Activated naive CD4-positive, alpha-beta T cell treated with anti-CD3 and anti-CD28 coated beads, Interleukin-2, amount 50 U/mL, for 24 hours (primary cell): Measurements from ENCODE around the gene ATG16L1.

ENCODE experiments used
- H3K27ac Mint-ChIP-seq: one replicate; pipeline ENCODE4 v1.8.0; 2021; ENCODE audit warnings: mild to moderate bottlenecking, mixed read lengths
- H3K27me3 Mint-ChIP-seq: one replicate; pipeline ENCODE4 v1.8.0; 2021; ENCODE audit warnings: mixed read lengths
- H3K36me3 Mint-ChIP-seq: one replicate; pipeline ENCODE4 v1.8.0; 2021; ENCODE audit warnings: mixed read lengths
- H3K4me1 Mint-ChIP-seq: one replicate; pipeline ENCODE4 v1.8.0; 2021; ENCODE audit warnings: mixed read lengths
- H3K4me3 Mint-ChIP-seq: one replicate; pipeline ENCODE4 v1.8.0; 2021; ENCODE audit warnings: mild to moderate bottlenecking, mixed read lengths
- H3K9me3 Mint-ChIP-seq: one replicate; pipeline ENCODE4 v1.8.0; 2021; ENCODE audit warnings: mixed read lengths

The ATG16L1 gene

DNA sequence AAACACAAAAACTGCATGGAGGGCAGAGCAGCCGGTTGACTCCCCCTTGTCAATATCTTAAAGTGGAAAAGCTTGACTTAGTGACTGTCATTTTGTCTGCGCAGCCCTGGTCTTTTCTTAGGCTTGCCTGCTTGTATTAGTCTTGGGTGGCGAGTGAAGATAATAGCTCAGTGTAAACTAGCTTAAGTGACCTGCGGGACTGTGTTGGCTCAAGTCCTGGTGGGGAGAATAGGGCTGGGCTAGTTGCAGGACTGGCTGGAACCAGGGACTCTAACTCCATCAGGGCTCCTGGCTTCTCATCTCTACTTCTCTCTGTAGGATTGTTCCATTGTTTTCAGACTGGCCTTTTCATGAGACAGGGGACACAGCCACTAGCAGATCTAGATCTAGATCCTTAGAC lies 8.1 kb upstream of the ATG16L1 start:
- Mint-ChIP-seq H3K36me3 (no peaks in the 10 kb centered on the region), H3K4me1 (peaks cover 72% of the 10 kb centered on the region), H3K27ac (peak overlapping the region; percentile 55), H3K27me3 (no peaks in the 10 kb centered on the region), H3K4me3 (no peak overlapping the region), H3K9me3 (no peaks in the 10 kb centered on the region)

DNA sequence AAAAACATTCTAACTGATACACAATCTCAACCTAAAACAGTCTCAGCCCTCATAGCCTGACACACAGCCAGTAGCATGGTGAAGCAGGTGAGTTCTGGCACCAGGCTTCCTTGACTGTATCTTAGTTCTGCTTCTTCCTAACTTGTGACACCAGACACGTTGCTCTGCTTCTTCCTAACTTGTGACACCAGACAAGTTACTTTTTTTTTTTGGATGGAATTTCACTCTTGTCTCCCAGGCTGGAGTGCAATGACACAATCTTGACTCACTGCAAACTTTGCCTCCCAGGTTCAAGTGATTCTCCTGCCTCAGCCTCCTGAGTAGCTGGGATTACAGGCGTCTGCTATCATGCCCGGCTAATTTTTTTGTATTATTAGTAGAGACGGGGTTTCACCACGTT lies 6.7 kb upstream of the ATG16L1 start:
- peak overlapping the region; percentile 81 for H3K27ac Mint-ChIP-seq
- H3K4me1 Mint-ChIP-seq = peaks cover 69% of the 10 kb centered on the region
- no peaks in the 10 kb centered on the region for H3K27me3 Mint-ChIP-seq

DNA sequence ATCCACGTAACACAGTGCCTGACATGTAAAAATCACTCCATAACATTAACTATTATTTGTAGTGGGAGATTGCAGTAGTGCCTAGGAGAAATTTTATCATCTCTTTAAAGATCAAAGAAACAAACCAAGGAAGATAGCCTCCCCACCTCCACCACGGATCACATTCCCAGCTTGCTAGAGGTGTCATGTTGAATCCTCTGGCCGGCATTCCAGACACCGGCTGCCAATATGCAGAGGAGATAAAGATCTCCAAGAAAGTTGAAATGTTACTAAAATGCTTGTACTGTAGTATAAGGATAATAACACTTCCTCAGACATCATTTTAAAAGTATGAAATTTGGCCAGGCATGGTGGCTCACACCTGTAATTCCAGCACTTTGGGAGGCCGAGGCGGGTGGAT lies 6.1 kb upstream of the ATG16L1 start:
- no peaks in the 10 kb centered on the region for H3K9me3 Mint-ChIP-seq
- no peaks in the 10 kb centered on the region for H3K27me3 Mint-ChIP-seq
- peak overlapping the region; percentile 70 for H3K27ac Mint-ChIP-seq
- no peak overlapping the region for H3K4me3 Mint-ChIP-seq
- no peaks in the 10 kb centered on the region for H3K36me3 Mint-ChIP-seq
- peaks cover 71% of the 10 kb centered on the region for H3K4me1 Mint-ChIP-seq

More for the DNA sequence above, 6.7 kb upstream of the ATG16L1 start:
- Mint-ChIP-seq H3K9me3 (no peaks in the 10 kb centered on the region), H3K36me3 (no peaks in the 10 kb centered on the region), H3K4me3 (no peak overlapping the region)

DNA sequence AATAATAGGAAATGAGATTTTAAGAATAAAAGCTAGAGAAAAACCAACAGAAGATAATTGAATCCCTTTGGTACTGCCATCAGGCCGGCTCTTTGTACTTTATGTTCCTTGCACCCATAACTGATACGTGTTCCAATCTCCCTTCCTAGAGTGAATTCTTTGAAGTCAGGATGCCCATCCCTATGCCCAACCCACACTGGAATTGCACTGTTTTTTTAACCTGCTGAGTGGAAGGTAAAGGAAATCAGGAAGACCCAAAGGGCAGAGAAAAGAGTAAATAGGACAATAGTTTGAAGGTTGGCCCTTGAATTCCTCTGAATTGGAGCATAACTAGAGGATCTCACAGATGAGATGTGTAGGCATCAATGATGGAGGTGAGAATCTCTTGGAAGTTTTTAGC lies 4.4 kb upstream of the ATG16L1 start:
- H3K27ac Mint-ChIP-seq = peak overlapping the region; percentile 98
- H3K27me3 Mint-ChIP-seq = no peaks in the 10 kb centered on the region
- H3K4me3 Mint-ChIP-seq = peak overlapping the region; percentile 75
- peaks cover 65% of the 10 kb centered on the region for H3K4me1 Mint-ChIP-seq
- H3K9me3 Mint-ChIP-seq = no peaks in the 10 kb centered on the region
- no peaks in the 10 kb centered on the region for H3K36me3 Mint-ChIP-seq

DNA sequence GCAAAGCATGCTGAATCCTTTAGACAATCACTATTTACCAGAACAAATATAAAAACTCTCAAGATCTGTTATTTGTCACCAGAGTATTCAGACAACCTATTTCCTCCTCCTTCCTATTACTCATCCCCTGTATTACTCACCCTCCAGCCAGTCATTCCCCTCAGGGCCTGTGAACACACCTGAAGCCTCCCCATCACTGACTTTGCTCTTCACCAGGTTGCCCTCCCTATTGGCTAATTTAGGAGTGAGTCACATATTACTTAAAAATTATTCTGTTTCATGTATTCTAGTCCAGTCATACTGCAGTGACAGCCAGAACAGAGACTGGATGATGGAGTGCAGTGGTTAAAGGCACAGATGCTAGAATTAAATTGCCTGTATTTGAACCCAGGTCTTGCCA lies 3.7 kb upstream of the ATG16L1 start:
- Mint-ChIP-seq H3K4me3 (peak overlapping the region; percentile 75), H3K27ac (peak overlapping the region; percentile 98)

DNA sequence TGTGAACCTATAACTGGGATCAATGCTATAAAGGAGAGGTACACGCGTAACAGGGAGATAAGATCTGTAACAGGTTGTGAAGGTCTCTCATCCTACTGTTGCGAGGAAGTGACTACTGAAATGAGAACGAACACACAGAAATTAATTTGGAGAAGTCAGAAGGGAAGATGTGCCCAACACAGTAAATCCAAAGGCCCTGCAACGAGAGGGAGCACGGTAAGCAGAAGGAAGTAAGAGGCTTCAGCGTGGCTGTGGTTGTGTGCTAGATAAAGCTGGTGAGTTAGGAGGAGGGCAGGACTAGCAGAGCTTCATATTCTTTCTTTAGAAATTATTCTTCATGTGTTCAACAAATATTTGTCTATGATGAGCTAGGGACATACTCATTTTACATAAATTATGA lies 2.5 kb upstream of the ATG16L1 start:
- Mint-ChIP-seq H3K27ac (peak overlapping the region; percentile 85), H3K4me1 (peaks cover 66% of the 10 kb centered on the region), H3K9me3 (no peaks in the 10 kb centered on the region), H3K27me3 (no peaks in the 10 kb centered on the region), H3K4me3 (peak overlapping the region; percentile 8), H3K36me3 (peaks cover 2% of the 10 kb centered on the region)

More for the DNA sequence above, 3.7 kb upstream of the ATG16L1 start:
- peaks cover 62% of the 10 kb centered on the region for H3K4me1 Mint-ChIP-seq
- no peaks in the 10 kb centered on the region for H3K27me3 Mint-ChIP-seq
- H3K36me3 Mint-ChIP-seq = no peaks in the 10 kb centered on the region
- no peaks in the 10 kb centered on the region for H3K9me3 Mint-ChIP-seq

DNA sequence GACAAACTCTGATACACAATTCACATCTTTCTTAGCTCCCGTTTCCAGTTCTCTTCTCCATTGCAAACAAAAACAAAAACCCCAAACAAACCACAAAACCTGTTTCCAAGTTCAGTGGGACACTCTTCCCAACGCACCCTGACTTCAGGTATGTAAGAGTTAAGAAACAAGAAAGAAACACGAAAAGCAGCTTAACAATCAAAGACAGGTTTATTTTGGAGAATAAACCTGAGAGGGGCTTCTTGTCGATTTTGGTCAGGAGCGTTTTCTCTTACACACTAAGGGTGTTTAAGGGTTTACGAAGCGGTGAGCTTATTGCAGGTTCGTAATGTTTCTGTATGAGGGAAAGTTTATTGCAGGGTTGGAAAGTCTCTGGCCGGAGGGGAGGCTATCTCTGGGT lies 905 bp upstream of the ATG16L1 start:
- H3K4me1 Mint-ChIP-seq = peaks cover 68% of the 10 kb centered on the region
- H3K27ac Mint-ChIP-seq = peak overlapping the region; percentile 96
- peaks cover 2% of the 10 kb centered on the region for H3K36me3 Mint-ChIP-seq
- no peaks in the 10 kb centered on the region for H3K9me3 Mint-ChIP-seq
- H3K4me3 Mint-ChIP-seq = peak overlapping the region; percentile 96
- no peaks in the 10 kb centered on the region for H3K27me3 Mint-ChIP-seq

DNA sequence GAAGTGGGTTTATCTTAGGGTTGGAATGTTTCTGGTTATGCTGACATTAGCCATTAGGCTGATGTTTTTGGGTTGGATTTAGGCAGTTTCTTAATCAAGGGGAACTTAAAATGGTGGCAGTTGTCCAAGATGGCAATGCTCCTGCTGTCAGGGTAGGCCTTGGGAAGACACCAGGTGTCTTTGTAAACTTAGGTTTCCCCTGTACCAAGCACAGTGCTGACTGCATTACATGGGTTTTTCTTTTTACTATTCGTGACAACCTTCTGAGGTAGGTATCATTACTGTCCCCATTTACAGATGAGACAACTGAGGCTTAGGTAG lies 528 bp upstream of the ATG16L1 start:
- H3K4me3 Mint-ChIP-seq = peak overlapping the region; percentile 96
- peaks cover 2% of the 10 kb centered on the region for H3K36me3 Mint-ChIP-seq
- H3K27ac Mint-ChIP-seq = peak overlapping the region; percentile 96
- H3K4me1 Mint-ChIP-seq = peaks cover 72% of the 10 kb centered on the region
- H3K9me3 Mint-ChIP-seq = no peaks in the 10 kb centered on the region
- no peaks in the 10 kb centered on the region for H3K27me3 Mint-ChIP-seq

DNA sequence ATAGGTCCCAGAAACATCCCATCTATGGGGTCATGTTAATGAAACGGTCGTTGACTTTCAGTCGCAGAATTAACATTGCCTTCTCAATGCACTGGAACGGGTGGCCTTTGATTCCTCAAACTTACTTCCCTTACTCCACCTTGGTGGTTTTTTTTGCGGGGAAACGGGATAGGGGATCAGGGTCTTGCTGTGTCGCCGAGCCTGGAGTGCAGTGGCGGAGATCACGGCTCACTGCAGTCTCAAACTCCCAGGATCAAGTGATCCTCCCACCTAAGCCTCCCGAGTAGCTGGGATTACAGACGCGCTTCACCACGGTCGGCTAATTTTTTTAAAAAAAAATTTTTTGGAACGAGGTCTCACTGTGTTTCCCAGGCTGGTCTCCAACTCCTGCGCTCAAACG lies 754 bp downstream of the ATG16L1 start:
- H3K36me3 Mint-ChIP-seq = peaks cover 2% of the 10 kb centered on the region
- H3K27ac Mint-ChIP-seq = peak overlapping the region; percentile 95
- no peaks in the 10 kb centered on the region for H3K9me3 Mint-ChIP-seq
- H3K4me1 Mint-ChIP-seq = peaks cover 67% of the 10 kb centered on the region
- peak overlapping the region; percentile 96 for H3K4me3 Mint-ChIP-seq
- H3K27me3 Mint-ChIP-seq = no peaks in the 10 kb centered on the region

DNA sequence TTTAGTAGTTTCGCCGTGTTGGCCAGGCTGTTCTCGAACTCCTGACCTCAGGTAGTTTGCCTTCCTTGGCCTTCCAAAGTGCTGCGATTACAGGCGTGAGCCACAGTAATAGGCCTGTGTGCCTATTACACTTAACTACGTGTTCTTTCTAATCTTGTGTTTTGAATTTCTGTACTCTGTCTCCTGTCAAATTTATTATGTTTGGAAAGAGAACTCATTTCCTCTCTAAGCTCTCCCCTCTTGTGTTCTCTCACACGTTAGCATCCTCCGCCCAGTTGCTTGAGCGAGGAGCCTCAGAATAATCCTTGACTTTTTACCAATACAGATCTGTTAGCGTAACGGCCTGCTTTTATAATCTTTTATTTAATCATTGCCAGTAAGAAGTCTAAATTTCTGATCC lies 3.7 kb downstream of the ATG16L1 start:
- Mint-ChIP-seq H3K4me1 (peaks cover 68% of the 10 kb centered on the region), H3K36me3 (peaks cover 12% of the 10 kb centered on the region), H3K9me3 (no peaks in the 10 kb centered on the region), H3K27me3 (no peaks in the 10 kb centered on the region), H3K27ac (peak overlapping the region; percentile 61), H3K4me3 (peak overlapping the region; percentile 38)

DNA sequence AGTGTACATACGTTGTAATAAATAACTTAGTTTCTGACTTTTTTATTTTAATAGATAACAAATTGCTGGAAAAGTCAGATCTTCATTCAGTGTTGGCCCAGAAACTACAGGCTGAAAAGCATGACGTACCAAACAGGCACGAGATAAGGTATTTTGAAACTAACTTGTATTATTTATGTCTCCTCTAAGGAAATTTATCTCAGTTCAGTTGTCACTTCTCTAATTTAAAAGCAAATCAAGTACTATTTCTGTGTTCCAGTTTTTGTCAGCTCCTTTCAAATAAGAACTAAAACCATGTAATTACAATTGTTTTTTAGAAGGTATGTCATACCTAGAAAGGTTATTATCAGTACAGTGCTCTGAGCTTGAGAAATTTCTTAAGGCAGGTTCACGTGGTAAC lies 4.6 kb downstream of the ATG16L1 start:
- peaks cover 68% of the 10 kb centered on the region for H3K4me1 Mint-ChIP-seq
- no peak overlapping the region for H3K27ac Mint-ChIP-seq
- no peaks in the 10 kb centered on the region for H3K27me3 Mint-ChIP-seq
- no peaks in the 10 kb centered on the region for H3K9me3 Mint-ChIP-seq
- H3K4me3 Mint-ChIP-seq = no peak overlapping the region
- peaks cover 12% of the 10 kb centered on the region for H3K36me3 Mint-ChIP-seq

DNA sequence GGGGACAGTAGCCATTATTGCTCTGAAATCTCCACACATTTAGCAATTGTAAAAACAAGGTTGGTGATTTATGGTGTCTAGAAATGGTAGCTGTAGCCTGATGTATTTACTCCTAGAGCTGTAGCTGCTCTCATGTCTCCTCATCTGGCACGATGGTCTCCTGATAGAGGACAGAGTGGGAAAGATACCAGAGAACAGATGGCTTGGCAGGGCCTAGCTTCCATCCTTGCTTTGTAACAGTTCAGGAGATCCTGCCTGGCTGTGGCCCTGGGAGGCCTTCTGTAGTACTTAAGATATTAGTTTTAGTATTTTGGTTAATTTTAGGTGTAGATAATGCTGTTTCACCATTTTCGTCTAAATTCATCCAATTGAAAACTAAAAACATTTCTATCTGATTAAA lies 6.7 kb downstream of the ATG16L1 start:
- Mint-ChIP-seq H3K4me3 (no peak overlapping the region), H3K36me3 (peaks cover 16% of the 10 kb centered on the region), H3K27me3 (no peaks in the 10 kb centered on the region), H3K4me1 (peaks cover 78% of the 10 kb centered on the region), H3K9me3 (no peaks in the 10 kb centered on the region), H3K27ac (no peak overlapping the region)

DNA sequence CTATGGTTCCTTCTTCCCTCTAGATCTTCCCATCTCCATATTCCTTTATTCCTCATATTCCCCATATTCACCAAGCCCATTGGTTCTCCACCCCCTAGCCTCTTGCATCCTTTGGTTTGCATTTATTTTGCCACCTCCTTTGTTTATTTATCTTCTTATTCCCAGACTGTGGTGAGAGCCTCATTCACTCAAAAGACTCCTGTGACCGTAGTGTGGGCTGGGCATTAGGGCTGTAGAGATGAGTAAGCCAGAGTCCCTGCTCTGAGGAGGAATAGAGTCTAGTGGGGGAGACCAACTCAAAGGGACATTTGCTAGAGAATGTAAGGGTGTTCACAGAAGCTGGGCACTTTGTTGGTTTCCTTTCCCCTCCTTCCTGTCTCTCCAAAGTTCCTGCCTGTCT lies 8.3 kb downstream of the ATG16L1 start:
- H3K27ac Mint-ChIP-seq = peak overlapping the region; percentile 43
- H3K4me3 Mint-ChIP-seq = no peak overlapping the region
- H3K36me3 Mint-ChIP-seq = peaks cover 19% of the 10 kb centered on the region
- H3K9me3 Mint-ChIP-seq = no peaks in the 10 kb centered on the region
- H3K27me3 Mint-ChIP-seq = no peaks in the 10 kb centered on the region
- peaks cover 71% of the 10 kb centered on the region for H3K4me1 Mint-ChIP-seq

DNA sequence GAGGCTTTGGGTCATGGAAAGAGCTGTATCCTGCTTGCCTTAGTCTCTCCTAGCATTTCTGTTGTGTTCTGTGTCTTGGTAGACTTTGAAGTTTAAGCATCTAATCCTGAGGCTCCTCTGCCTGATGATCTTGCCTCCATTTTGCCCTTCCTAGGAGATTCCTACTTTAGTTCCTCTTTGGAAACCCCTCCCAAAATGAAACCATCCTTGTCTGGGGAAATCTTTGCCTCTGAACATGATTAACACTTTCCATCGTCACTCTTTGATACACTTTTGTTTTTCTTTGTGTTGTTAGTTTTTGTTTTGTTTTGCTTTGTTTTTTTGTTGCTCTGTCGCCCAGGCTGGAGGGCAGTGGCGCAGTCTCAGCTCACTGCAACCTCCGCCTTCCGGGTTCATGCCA lies 9.2 kb downstream of the ATG16L1 start:
- H3K27ac Mint-ChIP-seq = no peak overlapping the region
- no peaks in the 10 kb centered on the region for H3K27me3 Mint-ChIP-seq
- H3K36me3 Mint-ChIP-seq = peaks cover 21% of the 10 kb centered on the region
- H3K4me1 Mint-ChIP-seq = peaks cover 64% of the 10 kb centered on the region
- no peak overlapping the region for H3K4me3 Mint-ChIP-seq
- H3K9me3 Mint-ChIP-seq = no peaks in the 10 kb centered on the region

DNA sequence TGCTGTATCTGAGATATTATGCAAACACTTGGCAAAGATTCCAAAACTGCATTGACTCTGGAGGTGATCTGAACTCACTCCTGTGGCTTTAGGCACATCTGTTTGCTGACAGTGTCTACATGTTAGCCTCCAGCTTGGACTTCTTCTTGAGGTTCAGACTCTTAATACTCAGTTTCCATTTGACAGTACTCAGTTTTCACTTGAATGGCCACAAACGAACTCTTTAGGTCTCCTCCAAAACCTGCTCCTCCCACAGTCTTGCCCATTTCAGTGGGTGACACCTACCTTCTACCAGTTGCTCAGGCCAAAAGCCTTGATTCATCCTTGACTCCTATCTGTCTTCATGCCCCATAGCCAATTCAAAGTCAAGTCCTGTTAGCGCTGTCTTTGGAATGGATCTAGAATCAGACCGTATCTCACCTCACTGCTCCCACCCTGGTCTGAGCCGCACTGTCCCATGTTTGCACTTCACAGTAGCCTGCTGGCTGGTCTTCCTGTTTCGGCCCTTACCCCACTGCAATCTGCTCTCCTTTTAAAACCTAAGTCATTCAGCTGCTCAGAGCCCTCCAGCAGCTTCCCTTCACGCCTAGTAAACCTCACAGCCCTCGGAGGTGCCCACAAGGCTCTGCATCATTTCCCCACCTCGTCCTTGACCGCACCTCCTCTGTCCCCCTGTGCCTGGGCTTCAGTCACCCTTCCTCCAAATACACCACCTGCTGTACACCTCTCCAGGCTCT lies 10.5 kb downstream of the ATG16L1 start:
- Mint-ChIP-seq H3K4me1 (peaks cover 70% of the 10 kb centered on the region), H3K27ac (peak overlapping the region; percentile 66), H3K27me3 (no peaks in the 10 kb centered on the region), H3K9me3 (no peaks in the 10 kb centered on the region), H3K4me3 (no peak overlapping the region), H3K36me3 (peaks cover 28% of the 10 kb centered on the region)

DNA sequence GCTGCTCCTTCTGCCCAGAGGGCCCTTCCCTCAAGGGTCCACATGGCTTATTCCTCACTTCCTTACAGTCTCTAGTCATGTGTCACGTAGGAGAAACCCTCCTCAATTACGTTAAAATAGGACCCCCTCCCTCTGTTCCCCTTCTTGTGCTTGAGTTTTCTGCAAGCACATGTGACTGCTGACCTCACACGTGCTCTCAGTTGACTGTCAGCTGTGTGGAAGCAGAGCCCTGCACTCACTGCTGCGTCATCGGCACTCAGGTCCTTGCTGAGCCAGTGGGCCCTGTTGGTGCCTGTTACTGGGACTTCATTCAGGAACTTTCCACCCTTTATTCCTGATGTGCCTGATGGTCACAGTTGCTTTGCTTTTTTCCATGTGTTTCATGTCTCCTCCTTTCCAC lies 11.1 kb downstream of the ATG16L1 start:
- H3K4me3 Mint-ChIP-seq = no peak overlapping the region
- peak overlapping the region; percentile 66 for H3K27ac Mint-ChIP-seq
- peaks cover 29% of the 10 kb centered on the region for H3K36me3 Mint-ChIP-seq
- no peaks in the 10 kb centered on the region for H3K27me3 Mint-ChIP-seq
- no peaks in the 10 kb centered on the region for H3K9me3 Mint-ChIP-seq
- peaks cover 76% of the 10 kb centered on the region for H3K4me1 Mint-ChIP-seq

DNA sequence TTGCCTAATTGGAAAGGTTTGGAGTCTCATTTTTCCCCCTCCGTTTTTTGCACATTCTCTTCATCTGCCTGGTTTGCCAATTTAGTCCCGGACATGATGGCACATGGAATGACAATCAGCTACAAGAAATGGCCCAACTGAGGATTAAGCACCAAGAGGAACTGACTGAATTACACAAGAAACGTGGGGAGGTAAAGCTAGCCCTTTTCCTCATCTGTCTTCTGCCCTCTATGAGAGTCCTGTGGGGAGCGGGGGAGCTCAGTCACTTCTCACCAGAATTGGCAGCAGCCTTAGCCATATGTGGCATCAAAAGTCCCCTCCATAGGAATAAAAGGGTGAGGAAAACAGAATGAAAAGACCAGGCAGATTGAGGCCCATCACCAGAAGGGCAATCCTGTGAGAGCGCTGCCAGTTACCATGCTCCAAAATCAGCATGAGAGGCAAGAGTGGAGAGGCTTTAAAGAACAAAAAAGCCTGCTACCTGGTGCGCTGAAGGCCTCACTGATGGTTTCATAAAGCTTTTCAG lies 11.6 kb downstream of the ATG16L1 start:
- peaks cover 79% of the 10 kb centered on the region for H3K4me1 Mint-ChIP-seq
- H3K9me3 Mint-ChIP-seq = no peaks in the 10 kb centered on the region
- no peak overlapping the region for H3K4me3 Mint-ChIP-seq
- no peaks in the 10 kb centered on the region for H3K27me3 Mint-ChIP-seq
- peaks cover 27% of the 10 kb centered on the region for H3K36me3 Mint-ChIP-seq
- peak overlapping the region; percentile 66 for H3K27ac Mint-ChIP-seq
